GM18505 (cell line): ENCODE results near the gene ADSS1.
"Not testable (repeated sequence)": the region's sequence is repeated elsewhere in the genome, so short reads cannot be mapped to it uniquely, and the experiment has no call there.

Source experiments
- ATAC-seq: cut with Tn5 transposase; IDR thresholded peaks from one replicate; pipeline ENCODE4 v1.9.1; 2021; ENCODE audit not compliant: unreplicated experiment
- POLR2A ChIP-seq: IDR thresholded peaks from 4 replicates; pipeline ENCODE4 v1.6.1; 2011; ENCODE audit warnings: borderline replicate concordance; ENCODE audit not compliant: insufficient read depth, insufficient read length; ENCODE audit errors: extremely low read depth

ADSS1 gene

GRCh38 chr14:104721505-104722431 lies 2.3 kb upstream of the ADSS1 start:
- ATAC-seq = no peak
- TF ChIP-seq POLR2A = no peak

DNA sequence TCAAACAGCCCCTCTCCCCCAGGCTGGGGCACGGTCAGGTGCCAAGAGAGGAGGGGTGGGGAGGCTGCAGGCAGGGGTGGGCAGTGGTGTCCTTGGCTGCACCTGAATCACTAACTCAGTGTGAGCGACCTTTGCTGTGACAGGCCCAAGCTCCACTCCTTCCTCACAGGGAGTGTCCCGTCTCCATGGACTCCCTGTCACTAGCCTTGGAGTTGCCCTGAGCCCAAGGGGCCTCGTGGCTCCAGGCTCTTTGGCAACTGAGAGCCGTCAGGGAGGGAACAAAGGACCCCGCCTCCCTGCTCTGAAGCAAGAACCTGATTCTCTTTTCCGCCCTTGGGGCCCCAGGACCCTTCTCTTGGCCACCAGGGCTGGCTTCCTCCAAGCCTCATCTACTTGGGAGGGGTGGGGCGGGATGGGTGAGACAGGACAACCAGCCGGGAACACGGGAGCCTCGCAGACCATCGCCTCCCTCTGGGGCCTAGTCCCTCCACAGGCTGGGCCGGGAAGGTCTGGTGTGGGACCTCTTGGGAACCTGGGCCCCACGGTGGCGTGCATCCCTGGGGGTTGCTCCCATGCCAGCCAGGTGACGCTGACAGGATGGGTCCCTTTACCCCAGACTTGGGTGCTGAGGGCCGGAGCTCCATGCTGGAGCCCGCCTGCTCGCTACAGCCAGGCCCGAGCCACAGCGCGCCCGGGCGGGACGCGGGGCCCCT lies 935 bp upstream of the ADSS1 start:
- ATAC-seq = no peak
- no peak for TF ChIP-seq POLR2A

DNA sequence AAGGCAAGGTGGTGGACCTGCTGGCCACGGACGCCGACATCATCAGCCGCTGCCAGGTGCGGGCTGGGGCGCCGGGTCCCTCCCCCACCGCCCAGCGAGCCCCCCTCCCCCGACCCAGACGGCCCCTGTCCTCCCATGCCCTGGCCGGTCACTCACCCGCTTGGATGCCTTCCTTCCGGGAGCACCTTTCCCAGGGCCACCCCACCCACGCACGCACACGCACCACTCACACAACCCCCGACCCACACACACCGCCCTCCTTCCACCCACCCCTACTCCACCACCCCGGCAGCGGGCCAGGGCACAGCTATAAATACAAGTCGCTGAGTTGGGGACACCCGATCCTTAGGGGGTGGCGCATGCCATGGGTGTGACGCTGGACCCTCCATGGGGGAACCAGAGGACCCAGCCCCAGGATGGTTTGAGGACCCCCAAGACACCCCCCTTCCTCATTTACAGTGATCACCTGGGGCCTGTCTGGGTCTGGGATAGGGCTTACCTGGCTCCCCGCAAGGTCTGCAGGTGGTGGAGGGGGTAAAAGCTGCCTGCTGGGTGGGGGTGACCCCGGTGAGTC lies 465 bp downstream of the ADSS1 start:
- TF ChIP-seq POLR2A = no peak
- no peak for ATAC-seq

DNA sequence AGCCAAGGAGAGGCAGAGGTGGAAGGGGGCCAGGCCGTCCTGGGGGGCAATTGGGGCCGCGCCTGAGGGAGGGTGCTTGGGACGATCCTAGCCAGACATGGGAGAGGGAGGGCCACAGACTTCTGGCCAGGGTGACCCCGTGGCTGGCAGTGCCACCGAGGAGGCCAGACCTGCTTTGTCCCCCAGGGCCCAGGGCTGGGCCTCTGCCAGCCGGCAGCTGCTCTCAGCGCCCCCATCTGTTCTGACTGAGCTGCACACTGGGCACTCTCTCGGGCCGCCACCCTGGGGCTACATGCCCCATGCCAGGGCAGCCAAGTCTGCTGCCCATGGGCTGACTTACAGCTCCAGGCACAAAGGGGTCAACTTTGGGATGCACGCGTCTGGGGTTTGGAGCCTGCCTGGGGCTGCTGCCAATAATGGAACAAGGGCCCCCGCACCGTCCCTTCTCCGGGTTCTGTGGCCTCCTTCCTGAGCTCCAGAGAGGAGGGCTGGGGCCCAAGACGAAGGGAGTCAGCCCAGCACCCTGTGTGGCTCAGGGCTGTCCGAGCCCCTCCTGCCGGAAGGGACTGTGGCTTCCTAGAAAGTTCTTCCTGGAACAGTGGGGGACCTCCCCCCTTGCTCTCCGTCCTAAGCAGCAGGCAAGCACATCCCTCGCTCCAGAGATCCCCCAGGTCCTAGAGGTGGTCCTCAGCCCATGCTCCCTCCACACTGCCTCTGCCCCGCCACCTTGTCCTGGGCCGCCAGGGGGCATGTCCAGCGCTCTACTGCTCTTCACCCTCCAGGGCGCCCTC lies 1.1 kb downstream of the ADSS1 start:
- TF ChIP-seq POLR2A = no peak
- no peak for ATAC-seq

DNA sequence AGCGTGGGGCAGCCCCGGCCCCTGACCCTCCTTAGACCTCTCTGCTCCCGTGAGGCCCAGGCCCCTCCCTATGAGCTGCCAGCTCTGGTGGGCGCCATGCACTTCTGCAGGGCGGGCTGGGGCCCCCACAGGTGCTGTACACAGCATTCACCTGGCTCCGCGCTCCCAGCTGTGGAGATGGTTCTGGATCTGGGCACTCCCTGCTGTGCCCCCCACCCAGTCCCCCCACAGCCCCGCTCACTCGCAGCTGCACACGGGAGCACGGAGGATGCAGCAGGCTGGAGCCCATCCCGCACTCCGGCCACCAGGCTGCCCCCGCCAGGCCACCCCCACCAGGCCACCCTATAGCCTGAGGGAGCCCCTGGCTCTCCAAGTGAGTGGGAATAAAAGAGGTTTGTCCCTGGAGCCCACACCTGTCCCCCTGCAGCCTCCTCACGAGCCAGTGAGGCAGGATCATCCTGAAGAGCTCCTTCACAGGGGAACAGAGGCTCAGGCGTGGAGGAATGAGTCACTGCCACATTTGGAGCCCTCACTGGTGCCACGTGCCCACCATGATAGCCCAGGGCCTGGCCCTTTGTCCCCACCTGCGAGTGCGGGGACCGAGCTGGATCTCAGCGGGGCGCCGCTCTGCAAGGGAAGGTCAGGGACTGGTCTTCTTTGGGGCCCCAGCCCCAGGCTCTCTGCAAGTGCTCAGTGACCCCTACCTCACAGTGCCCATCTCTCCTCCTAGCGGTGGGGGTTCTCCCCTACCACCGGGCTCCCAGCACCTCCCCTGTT lies 1.9 kb downstream of the ADSS1 start:
- ATAC-seq = no peak

DNA sequence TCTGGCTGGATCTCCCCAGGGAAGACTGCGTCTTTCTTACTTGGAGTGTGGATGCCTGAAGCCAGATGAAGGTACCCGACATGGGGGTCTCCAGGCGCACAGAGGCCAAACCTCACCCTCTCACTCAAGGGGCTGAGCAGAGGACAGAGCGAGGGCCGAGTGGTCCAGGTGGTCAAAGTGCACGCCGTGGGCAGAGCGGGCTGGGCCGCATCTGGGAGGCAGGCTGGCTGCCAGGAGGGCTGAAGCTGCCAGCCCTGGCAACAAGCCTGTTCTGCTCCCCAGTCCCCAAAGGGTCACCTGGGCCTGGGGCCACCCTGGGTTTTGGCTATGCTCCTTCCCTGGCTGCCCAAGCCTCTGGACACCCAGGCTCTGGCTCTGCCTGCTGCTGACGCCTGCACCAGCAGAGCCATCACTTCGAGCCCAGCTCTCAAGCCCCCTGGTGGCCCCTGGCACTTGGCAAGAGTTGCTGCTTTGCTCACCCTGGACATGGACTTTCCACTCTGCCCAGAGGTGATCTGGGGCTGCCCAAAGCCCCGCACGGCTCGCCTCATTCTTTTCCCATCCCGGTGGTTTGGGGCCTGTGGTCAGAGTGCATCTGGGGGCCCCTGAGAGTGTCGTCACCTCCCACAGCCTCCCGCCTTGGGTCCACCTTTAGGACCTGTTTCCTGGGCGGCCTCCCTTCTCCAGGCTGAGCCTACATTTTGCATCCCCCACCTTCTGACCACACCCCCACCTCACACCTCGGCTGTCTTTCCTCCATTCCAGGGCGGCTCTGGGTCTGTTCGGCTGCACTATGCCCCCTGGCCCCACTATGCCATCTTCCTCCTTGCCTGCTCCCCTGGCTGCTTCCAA lies 2.8 kb downstream of the ADSS1 start:
- TF ChIP-seq POLR2A = no peak
- no peak for ATAC-seq

More for the DNA sequence above, 1.9 kb downstream of the ADSS1 start:
- no peak for TF ChIP-seq POLR2A

DNA sequence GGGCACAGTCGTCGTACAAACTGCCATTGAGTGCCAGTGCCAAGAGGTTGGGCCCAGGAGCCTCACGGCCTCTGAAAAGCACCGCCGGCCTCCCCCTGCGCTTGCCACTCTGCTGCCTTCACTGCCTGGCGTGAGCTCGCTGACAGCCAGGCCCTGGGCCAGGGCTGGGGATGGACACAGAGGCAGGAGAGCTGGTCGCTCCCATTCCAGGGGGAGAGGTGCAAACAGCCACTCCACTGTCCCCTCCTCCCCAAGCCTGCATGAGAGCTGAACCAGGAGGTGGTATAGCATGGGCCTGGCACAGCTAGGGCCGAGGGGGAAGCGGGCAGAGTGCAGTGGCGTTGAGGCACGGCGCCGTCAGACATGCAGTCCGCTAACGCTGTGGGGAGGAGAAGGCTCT lies 4.6 kb downstream of the ADSS1 start:
- ATAC-seq = no peak
- TF ChIP-seq POLR2A = no peak

GRCh38 chr14:104729176-104729834 lies 5.3 kb downstream of the ADSS1 start:
- ATAC-seq = not testable (repeated sequence)

- no peak for TF ChIP-seq POLR2A
- no peak for ATAC-seq
These were observed 5.8 kb downstream of the ADSS1 start for GRCh38 chr14:104729835-104730181.

DNA sequence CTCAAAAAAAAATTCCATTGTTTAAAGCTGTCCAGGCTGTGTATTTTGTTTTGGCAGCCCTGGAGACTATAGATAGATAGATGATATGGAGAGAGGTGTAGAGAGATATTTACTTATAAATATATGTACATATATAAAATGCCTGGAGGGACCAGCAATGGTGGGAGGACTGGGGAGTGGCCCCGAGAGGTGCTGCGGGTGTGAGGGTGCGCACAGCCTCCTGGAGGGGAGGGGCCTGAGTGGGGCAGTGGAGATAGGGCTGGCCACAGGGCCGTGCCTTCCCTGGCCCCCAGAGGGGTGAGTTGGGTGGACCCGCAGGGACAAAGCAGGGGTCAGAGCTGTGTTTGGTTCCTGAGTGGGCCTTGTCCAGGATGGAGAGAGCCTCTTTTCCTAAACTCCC lies 6.5 kb downstream of the ADSS1 start:
- ATAC-seq = no peak

More for the DNA sequence above, 6.5 kb downstream of the ADSS1 start:
- no peak for TF ChIP-seq POLR2A
